ENCODE data around the gene IGF2BP1.
"Not testable (repeated sequence)": the region's sequence is repeated elsewhere in the genome, so short reads cannot be mapped to it uniquely, and the experiment has no call there.

Gene IGF2BP1

DNA sequence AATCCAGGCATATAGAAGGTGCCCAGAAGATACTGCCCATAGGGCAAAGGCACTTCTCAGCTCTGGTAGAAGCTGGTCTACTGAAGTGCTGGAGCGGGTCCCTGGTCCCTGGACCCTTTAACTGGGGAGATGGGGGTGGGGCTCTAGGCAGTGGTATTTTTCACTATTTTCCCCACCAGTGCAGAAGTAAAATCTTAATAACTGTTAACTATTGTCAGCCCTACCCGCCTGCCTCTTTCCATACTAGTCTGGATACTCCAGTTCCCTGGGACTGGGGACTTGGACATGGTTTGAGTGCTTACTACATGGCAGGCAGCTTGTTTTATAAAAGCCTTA, 24.6 kb downstream of the IGF2BP1 start:
- TF ChIP-seq, protein P1, sequence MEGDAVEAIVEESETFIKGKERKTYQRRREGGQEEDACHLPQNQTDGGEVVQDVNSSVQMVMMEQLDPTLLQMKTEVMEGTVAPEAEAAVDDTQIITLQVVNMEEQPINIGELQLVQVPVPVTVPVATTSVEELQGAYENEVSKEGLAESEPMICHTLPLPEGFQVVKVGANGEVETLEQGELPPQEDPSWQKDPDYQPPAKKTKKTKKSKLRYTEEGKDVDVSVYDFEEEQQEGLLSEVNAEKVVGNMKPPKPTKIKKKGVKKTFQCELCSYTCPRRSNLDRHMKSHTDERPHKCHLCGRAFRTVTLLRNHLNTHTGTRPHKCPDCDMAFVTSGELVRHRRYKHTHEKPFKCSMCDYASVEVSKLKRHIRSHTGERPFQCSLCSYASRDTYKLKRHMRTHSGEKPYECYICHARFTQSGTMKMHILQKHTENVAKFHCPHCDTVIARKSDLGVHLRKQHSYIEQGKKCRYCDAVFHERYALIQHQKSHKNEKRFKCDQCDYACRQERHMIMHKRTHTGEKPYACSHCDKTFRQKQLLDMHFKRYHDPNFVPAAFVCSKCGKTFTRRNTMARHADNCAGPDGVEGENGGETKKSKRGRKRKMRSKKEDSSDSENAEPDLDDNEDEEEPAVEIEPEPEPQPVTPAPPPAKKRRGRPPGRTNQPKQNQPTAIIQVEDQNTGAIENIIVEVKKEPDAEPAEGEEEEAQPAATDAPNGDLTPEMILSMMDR (IDR thresholded peaks at IDR 0.05; ENCODE audit: insufficient read depth, low read length, poor library complexity, severe bottlenecking), result no peak
- TF ChIP-seq EZH2phosphoT487 (conservative IDR thresholded peaks at IDR 0.05; ENCODE audit: low read length), result no peak
- no peak overlapping the region for H3K4me2 ChIP-seq (ENCODE audit: low read depth, low read length, poor library complexity, severe bottlenecking)
- H3K4me3 ChIP-seq (ENCODE audit: insufficient read depth, low read length, poor library complexity, severe bottlenecking), result no peak overlapping the region

DNA sequence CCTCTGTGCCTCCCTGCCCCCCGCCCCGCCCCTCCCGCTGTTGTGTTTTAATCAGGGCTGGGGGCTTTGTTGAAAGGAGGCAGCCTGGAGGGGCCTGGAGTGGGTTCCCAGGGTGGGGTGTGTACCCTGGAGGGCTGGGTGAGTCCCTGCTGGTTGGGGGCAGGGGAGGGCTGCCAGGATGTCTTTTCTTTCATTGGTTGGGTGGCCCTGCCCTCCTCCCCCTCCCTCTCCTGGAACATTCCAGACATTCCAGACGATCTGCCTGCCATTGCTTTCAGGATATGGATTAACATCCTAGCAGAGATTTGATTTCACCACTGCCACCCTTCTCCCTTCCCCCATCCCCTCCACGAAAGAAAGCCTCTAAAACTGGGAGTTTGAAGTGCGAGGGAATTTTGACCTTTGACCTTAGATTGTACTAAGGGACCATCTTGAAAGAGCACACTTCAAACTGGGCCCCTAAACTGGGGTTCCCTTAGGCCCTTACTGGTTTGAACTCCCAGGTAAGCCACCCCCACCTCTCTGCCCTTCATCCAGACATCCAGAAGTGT, 25.3 kb downstream of the IGF2BP1 start:
- no peak overlapping the region for H3K4me3 ChIP-seq (ENCODE audit: insufficient read depth, low read length, poor library complexity, severe bottlenecking)
- H3F3A ChIP-seq (ENCODE audit: insufficient read depth), result no peaks in the 10 kb centered on the region
- no peak overlapping the region for H3K4me2 ChIP-seq (ENCODE audit: low read depth, low read length, poor library complexity, severe bottlenecking)
- no peaks in the 10 kb centered on the region for H3K79me2 ChIP-seq (ENCODE audit: insufficient read depth, low read length)
- H3K9me3 ChIP-seq (ENCODE audit: insufficient read depth, low read length), result no peaks in the 10 kb centered on the region
- no peak overlapping the region for H3K27ac ChIP-seq (ENCODE audit: low read depth, low read length)
- TF ChIP-seq EZH2phosphoT487 (conservative IDR thresholded peaks at IDR 0.05; ENCODE audit: low read length), result no peak
- TF ChIP-seq, protein P1 (IDR thresholded peaks at IDR 0.05; ENCODE audit: insufficient read depth, low read length, poor library complexity, severe bottlenecking), result no peak
- no peaks in the 10 kb centered on the region for H3K9me2 ChIP-seq (replicated peaks; ENCODE audit: insufficient read depth, low read length)
- H3K36me3 ChIP-seq (ENCODE audit: low read length), result no peaks in the 10 kb centered on the region
- no peak overlapping the region for H2AFZ ChIP-seq (ENCODE audit: low read depth, low read length, severe bottlenecking)
- no peaks in the 10 kb centered on the region for H4K20me1 ChIP-seq (ENCODE audit: low read depth, low read length)
- no peak overlapping the region for H3K9ac ChIP-seq (ENCODE audit: low read length)
- H3K27me3 ChIP-seq (ENCODE audit: low read length), result no peaks in the 10 kb centered on the region

More for the DNA sequence above, 24.6 kb downstream of the IGF2BP1 start:
- no peaks in the 10 kb centered on the region for H3K9me3 ChIP-seq (ENCODE audit: insufficient read depth, low read length)
- no peaks in the 10 kb centered on the region for H3K27me3 ChIP-seq (ENCODE audit: low read length)
- no peaks in the 10 kb centered on the region for H3F3A ChIP-seq (ENCODE audit: insufficient read depth)
- no peaks in the 10 kb centered on the region for H3K79me2 ChIP-seq (ENCODE audit: insufficient read depth, low read length)
- no peak overlapping the region for H3K9ac ChIP-seq (ENCODE audit: low read length)
- no peaks in the 10 kb centered on the region for H3K36me3 ChIP-seq (ENCODE audit: low read length)
- no peak overlapping the region for H2AFZ ChIP-seq (ENCODE audit: low read depth, low read length, severe bottlenecking)
- H3K27ac ChIP-seq (ENCODE audit: low read depth, low read length), result no peak overlapping the region
- no peaks in the 10 kb centered on the region for H3K9me2 ChIP-seq (replicated peaks; ENCODE audit: insufficient read depth, low read length)
- H4K20me1 ChIP-seq (ENCODE audit: low read depth, low read length), result no peaks in the 10 kb centered on the region

DNA sequence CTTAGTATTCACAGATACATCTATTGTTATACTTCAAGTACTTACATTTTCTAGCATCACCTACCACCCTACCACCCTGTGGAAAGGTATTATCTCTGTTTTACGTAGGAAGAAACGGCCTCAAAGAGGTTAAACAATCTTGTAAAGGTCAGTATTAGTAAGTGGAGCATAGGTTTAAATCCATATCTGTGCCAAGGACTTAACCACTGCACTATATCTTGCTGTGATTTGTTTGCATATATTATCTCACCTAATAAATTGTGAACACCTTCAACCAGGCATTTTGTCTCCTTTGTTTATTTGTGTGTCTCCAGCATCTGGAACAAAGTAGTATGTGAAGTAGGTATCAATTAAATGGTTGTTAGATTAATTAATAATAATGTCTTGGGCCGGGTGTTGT, 27.3 kb downstream of the IGF2BP1 start:
- Histone ChIP-seq H3K27ac (ENCODE audit: low read depth, low read length) (no peak overlapping the region), H2AFZ (ENCODE audit: low read depth, low read length, severe bottlenecking) (no peak overlapping the region)
- TF ChIP-seq, protein P1 (IDR thresholded peaks at IDR 0.05; ENCODE audit: insufficient read depth, low read length, poor library complexity, severe bottlenecking), result no peak
- TF ChIP-seq EZH2phosphoT487 (conservative IDR thresholded peaks at IDR 0.05; ENCODE audit: low read length), result no peak

DNA sequence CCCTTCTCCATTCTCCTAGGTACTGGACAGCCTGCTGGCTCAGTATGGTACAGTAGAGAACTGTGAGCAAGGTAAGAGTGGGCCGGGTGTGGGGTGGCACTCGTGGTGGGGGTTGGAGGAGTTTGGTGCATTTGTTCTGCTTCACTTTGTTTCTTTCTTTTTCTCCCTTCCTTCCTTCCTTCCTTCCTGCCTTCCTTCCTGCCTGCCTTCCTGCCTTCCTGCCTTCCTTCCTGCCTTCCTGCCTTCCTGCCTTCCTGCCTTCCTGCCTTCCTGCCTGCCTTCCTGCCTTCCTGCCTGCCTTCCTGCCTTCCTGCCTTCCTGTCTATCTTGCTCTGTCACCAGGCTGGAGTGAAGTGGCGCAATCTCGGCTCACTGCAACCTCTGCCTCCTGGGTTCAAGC, 29.3 kb downstream of the IGF2BP1 start:
- H3K79me2 ChIP-seq (ENCODE audit: insufficient read depth, low read length); H4K20me1 ChIP-seq (ENCODE audit: low read depth, low read length); H3K4me2 ChIP-seq (ENCODE audit: low read depth, low read length, poor library complexity, severe bottlenecking); H2AFZ ChIP-seq (ENCODE audit: low read depth, low read length, severe bottlenecking); H3K27ac ChIP-seq (ENCODE audit: low read depth, low read length); H3K9ac ChIP-seq (ENCODE audit: low read length); H3K9me3 ChIP-seq (ENCODE audit: insufficient read depth, low read length); H3K4me3 ChIP-seq (ENCODE audit: insufficient read depth, low read length, poor library complexity, severe bottlenecking); H3F3A ChIP-seq (ENCODE audit: insufficient read depth); H3K27me3 ChIP-seq (ENCODE audit: low read length); H3K9me2 ChIP-seq (replicated peaks; ENCODE audit: insufficient read depth, low read length); H3K36me3 ChIP-seq (ENCODE audit: low read length): not testable (repeated sequence)

More for the DNA sequence above, 27.3 kb downstream of the IGF2BP1 start:
- Histone ChIP-seq H3K36me3 (ENCODE audit: low read length) (no peaks in the 10 kb centered on the region), H3K9me3 (ENCODE audit: insufficient read depth, low read length) (no peaks in the 10 kb centered on the region), H3K9me2 (replicated peaks; ENCODE audit: insufficient read depth, low read length) (no peaks in the 10 kb centered on the region), H3F3A (ENCODE audit: insufficient read depth) (no peaks in the 10 kb centered on the region), H3K4me3 (ENCODE audit: insufficient read depth, low read length, poor library complexity, severe bottlenecking) (no peak overlapping the region), H4K20me1 (ENCODE audit: low read depth, low read length) (no peaks in the 10 kb centered on the region), H3K4me2 (ENCODE audit: low read depth, low read length, poor library complexity, severe bottlenecking) (no peak overlapping the region), H3K79me2 (ENCODE audit: insufficient read depth, low read length) (no peaks in the 10 kb centered on the region), H3K27me3 (ENCODE audit: low read length) (no peaks in the 10 kb centered on the region), H3K9ac (ENCODE audit: low read length) (no peak overlapping the region)

Data from SU-DHL-6 (cell line).